Gastroesophageal sphincter (tissue), 3 donors: ENCODE measurements around the gene ZNF451.

Experiments
- CTCF ChIP-seq, 4 experiments: fragments of 200-600 bp in 2 of 4; fragments of 450-650 bp in 2 of 4; sonication (generic) in 1 of 4; IDR thresholded peaks; one replicate each; pipeline ENCODE4 v1.5.1; 2017 to 2019; ENCODE audit warnings: antibody characterized with exemption in 4 of 4, mild to moderate bottlenecking in 2 of 4, moderate library complexity in 2 of 4
- EP300 ChIP-seq: sonication (generic); formaldehyde crosslinking; IDR thresholded peaks from one replicate; pipeline ENCODE4 v1.6.1; 2017; ENCODE audit warnings: antibody characterized with exemption, mild to moderate bottlenecking
- POLR2A ChIP-seq, 2 donors: fragments of 450-650 bp; IDR thresholded peaks; one replicate each; pipeline ENCODE4 v1.6.1; 2017; ENCODE audit warnings: antibody characterized with exemption in 2 of 2, mild to moderate bottlenecking in 2 of 2, moderate library complexity in 1 of 2
- POLR2AphosphoS5 ChIP-seq: sonication (generic); formaldehyde crosslinking; IDR thresholded peaks from one replicate; pipeline ENCODE4 v1.6.1; 2017; ENCODE audit warnings: antibody characterized with exemption

GRCh38 chr6:57217270-57217669 is 127.3 kb downstream of the ZNF451 start:
- no peak for TF ChIP-seq POLR2A (IDR thresholded peaks at IDR 0.05)
- no peak for TF ChIP-seq CTCF (IDR thresholded peaks at IDR 0.05)
- TF ChIP-seq POLR2AphosphoS5 = no peak
- TF ChIP-seq EP300 = no peak
